ENCODE measurements around the gene NOCT. TPM values are rescaled to one million over a fixed set of nuclear protein-coding genes. Genes with fewer than 3 reads are reported as not detected.

The NOCT gene
- total and polyA plus RNA-seq, 7 donors: 3.9 to 21.8 (median 11.4) TPM

- ATAC-seq: no peak
- Histone ChIP-seq H3K9me3 (no peaks in the 10 kb centered on the region), H3K4me3 (peak overlapping the region; percentile 83), H3K27ac (peak overlapping the region; percentile 98), H3K27me3 (ENCODE audit: insufficient read depth in 3 of 3, low read length in 2 of 3) (no peaks in the 10 kb centered on the region), H3K4me1 (peaks cover 33% of the 10 kb centered on the region), H3K36me3 (ENCODE audit: insufficient read depth in 1 of 2, low read depth in 1 of 2) (no peaks in the 10 kb centered on the region)
- intact Hi-C loops (cut with DNase I): loop anchor here in 1 of 2 donors (2.0 kb wide), 1 partner anchor 54 kb away; no protein-coding TSS in a partner anchor
- WGBS, 3 donors: 39 to 41% (median 41%) methylated on average over 5 of the region's 5 CpGs
- TF ChIP-seq, protein P1, sequence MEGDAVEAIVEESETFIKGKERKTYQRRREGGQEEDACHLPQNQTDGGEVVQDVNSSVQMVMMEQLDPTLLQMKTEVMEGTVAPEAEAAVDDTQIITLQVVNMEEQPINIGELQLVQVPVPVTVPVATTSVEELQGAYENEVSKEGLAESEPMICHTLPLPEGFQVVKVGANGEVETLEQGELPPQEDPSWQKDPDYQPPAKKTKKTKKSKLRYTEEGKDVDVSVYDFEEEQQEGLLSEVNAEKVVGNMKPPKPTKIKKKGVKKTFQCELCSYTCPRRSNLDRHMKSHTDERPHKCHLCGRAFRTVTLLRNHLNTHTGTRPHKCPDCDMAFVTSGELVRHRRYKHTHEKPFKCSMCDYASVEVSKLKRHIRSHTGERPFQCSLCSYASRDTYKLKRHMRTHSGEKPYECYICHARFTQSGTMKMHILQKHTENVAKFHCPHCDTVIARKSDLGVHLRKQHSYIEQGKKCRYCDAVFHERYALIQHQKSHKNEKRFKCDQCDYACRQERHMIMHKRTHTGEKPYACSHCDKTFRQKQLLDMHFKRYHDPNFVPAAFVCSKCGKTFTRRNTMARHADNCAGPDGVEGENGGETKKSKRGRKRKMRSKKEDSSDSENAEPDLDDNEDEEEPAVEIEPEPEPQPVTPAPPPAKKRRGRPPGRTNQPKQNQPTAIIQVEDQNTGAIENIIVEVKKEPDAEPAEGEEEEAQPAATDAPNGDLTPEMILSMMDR (IDR thresholded peaks at IDR 0.05): peak; percentile 29
- no peak for DNase-seq
These were observed 69.6 kb downstream of the NOCT start for GRCh38 chr4:139085141-139085540.

GRCh38 chr4:139092271-139092670 is 76.7 kb downstream of the NOCT start:
- ATAC-seq: no peak
- intact Hi-C loops (cut with DNase I): no loop called here
- no peaks in the 10 kb centered on the region for H3K9me3 ChIP-seq
- no peaks in the 10 kb centered on the region for H3K36me3 ChIP-seq (ENCODE audit: insufficient read depth in 1 of 2, low read depth in 1 of 2)
- no peak overlapping the region for H3K4me3 ChIP-seq
- no peak overlapping the region for H3K27ac ChIP-seq
- DNase-seq: no peak
- 81 to 87% (median 83%) methylated on average over 12 of the region's 12 CpGs for WGBS, 3 donors
- H3K27me3 ChIP-seq (ENCODE audit: insufficient read depth in 3 of 3, low read length in 2 of 3): no peaks in the 10 kb centered on the region
- no peaks in the 10 kb centered on the region for H3K4me1 ChIP-seq
- TF ChIP-seq, protein P1 (IDR thresholded peaks at IDR 0.05): no peak

Other genes starting within 250 kb of the NOCT start
- 10 to 100 TPM; 27.0 to 31.7 (median 28.5) TPM for gene ELF2, start 161.4 kb downstream of the NOCT start, total RNA-seq
- gene ELF2, start 161.4 kb downstream of the NOCT start, polyA plus RNA-seq: 10 to 100 TPM; 10.3 to 25.8 (median 14.7) TPM